DND-41 (cell line): ENCODE results near the gene IVL.
A peak's percentile ranks its signal among the peaks of the same experiment; 100 is the strongest.

Experiments
- ATAC-seq: fragments of 200-7000 bp; cut with Tn5 transposase; 3 replicates; pipeline ENCODE4 v1.9.1; 2021; ENCODE audit warnings: low read depth; ENCODE audit not compliant: insufficient read depth
- DNase-seq: peaks from one replicate; pipeline ENCODE4 v3.0.0-alpha.2; 2020
- H2AFZ ChIP-seq: 2 replicates; pipeline ENCODE4 v1.6.0; 2012; ENCODE audit warnings: low read depth, low read length
- H3K27ac ChIP-seq: 2 replicates; pipeline ENCODE4 v1.5.1; 2012; ENCODE audit warnings: low read length, inconsistent platforms
- H3K27me3 ChIP-seq: fragments of 200-600 bp; sonication (generic); 2 replicates; pipeline ENCODE4 v1.6.0; 2012; ENCODE audit warnings: low read length, mild to moderate bottlenecking, inconsistent platforms; ENCODE audit not compliant: insufficient read depth, poor library complexity
- H3K36me3 ChIP-seq: 2 replicates; pipeline ENCODE4 v1.5.1; 2012; ENCODE audit warnings: low read length, inconsistent platforms; ENCODE audit not compliant: insufficient read depth
- H3K4me1 ChIP-seq: 2 replicates; pipeline ENCODE4 v1.5.1; 2012; ENCODE audit warnings: mild to moderate bottlenecking, low read length; ENCODE audit not compliant: insufficient read depth
- H3K4me2 ChIP-seq: 2 replicates; pipeline ENCODE4 v1.6.0; 2012; ENCODE audit warnings: mild to moderate bottlenecking, moderate library complexity, low read length, inconsistent platforms; ENCODE audit not compliant: insufficient read depth
- H3K4me3 ChIP-seq, 2 experiments: fragments of 200-600 bp in 1 of 2; shearing (Covaris generic) in 1 of 2; 2 replicates each; pipeline ENCODE4 v1.5.1; 2012 to 2016; ENCODE audit warnings: inconsistent platforms in 2 of 2, low read length in 2 of 2, mild to moderate bottlenecking in 2 of 2, low read depth in 1 of 2, moderate library complexity in 1 of 2
- H3K79me2 ChIP-seq: 2 replicates; pipeline ENCODE4 v1.6.0; 2012; ENCODE audit warnings: low read length, inconsistent platforms; ENCODE audit not compliant: insufficient read depth
- H3K9ac ChIP-seq: 2 replicates; pipeline ENCODE4 v1.6.0; 2012; ENCODE audit warnings: low read depth, mild to moderate bottlenecking, inconsistent platforms, low read length, moderate library complexity
- H3K9me3 ChIP-seq: 2 replicates; pipeline ENCODE4 v1.5.1; 2012; ENCODE audit warnings: low read length, moderate library complexity, mild to moderate bottlenecking, inconsistent platforms; ENCODE audit not compliant: insufficient read depth, severe bottlenecking
- H4K20me1 ChIP-seq: 2 replicates; pipeline ENCODE4 v1.6.0; 2012; ENCODE audit warnings: low read length; ENCODE audit not compliant: insufficient read depth
- CTCF ChIP-seq: IDR thresholded peaks from 2 replicates; pipeline ENCODE4 v1.5.1; 2012; ENCODE audit warnings: borderline replicate concordance, low read length, moderate library complexity, mild to moderate bottlenecking; ENCODE audit not compliant: poor library complexity, severe bottlenecking; ENCODE audit errors: extremely low read depth
- EZH2 ChIP-seq: IDR thresholded peaks from 3 replicates; pipeline ENCODE4 v1.6.1; 2012; ENCODE audit warnings: borderline replicate concordance, low read depth, mild to moderate bottlenecking, moderate library complexity, low read length, inconsistent platforms; ENCODE audit not compliant: severe bottlenecking

The IVL gene

GRCh38 chr1:152960452-152961044 is 52.2 kb downstream of the IVL start:
- ATAC-seq (no peak), DNase-seq (no peak)
- TF ChIP-seq EZH2 (no peak), CTCF (peak; percentile 27)
- no peaks in the 10 kb centered on the region for H4K20me1 ChIP-seq
- H2AFZ ChIP-seq: no peak overlapping the region
- no peaks in the 10 kb centered on the region for H3K79me2 ChIP-seq
- H3K9me3 ChIP-seq: no peaks in the 10 kb centered on the region
- H3K4me1 ChIP-seq: no peaks in the 10 kb centered on the region
- H3K36me3 ChIP-seq: no peaks in the 10 kb centered on the region
- H3K4me3 ChIP-seq: no peak overlapping the region
- no peak overlapping the region for H3K9ac ChIP-seq
- no peak overlapping the region for H3K4me2 ChIP-seq
- no peak overlapping the region for H3K27ac ChIP-seq
- no peaks in the 10 kb centered on the region for H3K27me3 ChIP-seq
